CD4-positive, alpha-beta T cell treated with Interleukin-4 for 4 hours (primary cell): ENCODE data around the gene URM1.

Experiments
- DNase-seq: peaks from one replicate; pipeline ENCODE4 v3.0.0-alpha.2; 2020

The URM1 gene

GRCh38 chr9:128389395-128390149, 18.4 kb downstream of the URM1 start:
- DNase-seq, result no peak

GRCh38 chr9:128390150-128390812, 19.1 kb downstream of the URM1 start:
- no peak for DNase-seq

- DNase-seq, result no peak
Measured at GRCh38 chr9:128390813-128391711, 19.9 kb downstream of the URM1 start.

- no peak for DNase-seq
Measured at GRCh38 chr9:128391956-128392301, 20.8 kb downstream of the URM1 start.

- DNase-seq, result no peak
Measured at GRCh38 chr9:128392302-128393144, 21.3 kb downstream of the URM1 start.

- no peak for DNase-seq
Measured at GRCh38 chr9:128393145-128393775, 22.1 kb downstream of the URM1 start.

- DNase-seq, result no peak
Measured at GRCh38 chr9:128393970-128394369, 22.8 kb downstream of the URM1 start.

- DNase-seq, result no peak
Measured at GRCh38 chr9:128394379-128395168, 23.4 kb downstream of the URM1 start.

GRCh38 chr9:128396970-128397613, 25.9 kb downstream of the URM1 start:
- DNase-seq, result no peak

GRCh38 chr9:128397831-128398230, 26.7 kb downstream of the URM1 start:
- no peak for DNase-seq

GRCh38 chr9:128399861-128400260, 28.7 kb downstream of the URM1 start:
- DNase-seq, result no peak

- no peak for DNase-seq
Measured at GRCh38 chr9:128404560-128404959, 33.4 kb downstream of the URM1 start.

- DNase-seq, result no peak
Measured at GRCh38 chr9:128405077-128405779, 34.1 kb downstream of the URM1 start.

- no peak for DNase-seq
Measured at GRCh38 chr9:128405780-128406171, 34.6 kb downstream of the URM1 start.

GRCh38 chr9:128406848-128407391, 35.7 kb downstream of the URM1 start:
- no peak for DNase-seq

- DNase-seq, result no peak
Measured at GRCh38 chr9:128408963-128409431, 37.8 kb downstream of the URM1 start.

GRCh38 chr9:128409450-128409849, 38.3 kb downstream of the URM1 start:
- DNase-seq, result no peak

GRCh38 chr9:128409978-128410377, 38.8 kb downstream of the URM1 start:
- no peak for DNase-seq

GRCh38 chr9:128411364-128412119, 40.4 kb downstream of the URM1 start:
- DNase-seq, result no peak
